Globus pallidus (tissue), 1 donor: Measurements from ENCODE around the gene ZNF385D.

Experiments used
- DNase-seq: peaks from one replicate; pipeline ENCODE4 v3.0.0-alpha.2; 2015; ENCODE audit warnings: low spot score

ZNF385D gene

GRCh38 chr3:21750080-21750696 is 822 bp downstream of the ZNF385D start:
- no peak for DNase-seq

- no peak for DNase-seq
Observed at GRCh38 chr3:21747966-21748555, 2.9 kb downstream of the ZNF385D start.

DNA sequence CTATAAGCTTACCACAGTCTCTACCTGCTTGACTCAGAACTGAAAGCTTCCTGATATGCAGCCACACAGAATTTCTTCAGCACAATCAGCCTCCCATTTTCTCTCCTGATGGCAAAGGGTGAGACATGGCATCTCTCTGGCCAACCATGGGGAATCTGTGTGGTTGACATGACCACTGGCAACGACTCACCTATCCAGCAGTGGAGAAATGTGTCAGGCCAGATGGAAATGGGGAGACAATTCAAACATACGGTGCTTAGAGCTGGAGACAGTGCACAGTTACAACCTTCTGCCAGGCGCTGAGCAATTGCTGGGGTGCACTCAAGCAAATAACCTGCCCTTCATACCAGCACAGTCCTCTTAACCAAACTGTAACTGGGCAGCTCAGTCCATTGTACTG is 3.6 kb downstream of the ZNF385D start:
- no peak for DNase-seq

- DNase-seq = no peak
Observed at GRCh38 chr3:21745966-21746365, 5.0 kb downstream of the ZNF385D start.

DNA sequence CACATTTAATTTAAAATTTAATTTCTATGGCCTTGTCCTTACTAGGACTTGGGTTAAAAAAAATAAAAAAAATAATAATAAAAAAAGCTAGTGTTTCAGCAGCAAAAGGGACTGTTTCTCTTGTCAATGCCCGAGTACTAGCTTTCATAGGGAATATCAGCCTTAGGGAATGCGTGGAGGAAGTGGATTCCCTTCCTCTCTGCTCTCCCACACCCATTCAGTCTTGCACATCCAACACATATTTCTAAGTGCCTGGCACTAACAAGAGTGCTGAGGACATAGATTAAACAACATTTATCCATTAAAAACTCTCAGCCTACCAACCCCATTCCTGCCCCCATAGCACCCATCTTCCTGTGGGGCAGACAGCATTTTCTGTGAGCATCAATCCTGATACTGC is 6.2 kb downstream of the ZNF385D start:
- DNase-seq = no peak

- DNase-seq = no peak
Observed at GRCh38 chr3:21738935-21739702, 11.9 kb downstream of the ZNF385D start.

DNA sequence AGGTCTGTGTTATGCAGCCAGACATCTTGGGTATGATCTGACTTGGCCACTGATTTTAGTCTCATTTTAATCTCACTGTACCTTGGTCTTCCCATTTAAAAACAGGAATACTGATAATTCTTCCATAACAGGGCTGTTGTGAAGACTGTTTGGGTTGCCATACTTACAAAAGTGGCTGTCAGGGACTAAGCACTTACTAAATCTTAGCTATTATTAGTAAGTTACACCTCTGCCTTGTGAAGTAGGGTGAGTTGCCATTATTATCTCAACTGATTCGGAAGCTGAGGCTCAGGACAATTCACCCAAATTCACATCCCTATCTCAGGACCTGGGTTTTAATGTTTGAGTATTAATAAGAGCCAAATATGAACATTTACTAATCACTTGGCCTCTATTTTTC is 12.7 kb downstream of the ZNF385D start:
- DNase-seq = no peak

DNA sequence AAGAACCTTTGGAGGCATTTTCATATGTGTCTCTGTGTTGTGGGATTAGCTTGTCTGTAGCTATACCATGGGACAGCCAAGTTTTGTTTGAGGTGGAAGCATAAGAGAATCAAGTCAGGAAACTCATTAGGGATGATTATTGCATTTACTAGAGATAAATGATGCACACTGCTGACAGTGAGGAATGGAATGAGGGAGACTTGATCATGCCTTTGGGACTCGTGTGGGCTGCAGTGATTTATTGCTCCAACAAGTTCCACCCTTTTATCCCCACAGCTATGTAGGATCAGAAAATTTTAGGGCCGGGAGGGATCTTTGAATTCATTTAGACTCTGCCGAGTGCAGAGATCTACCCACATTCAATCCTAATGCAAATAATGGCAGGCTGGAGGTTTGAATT is 16.3 kb downstream of the ZNF385D start:
- no peak for DNase-seq

DNA sequence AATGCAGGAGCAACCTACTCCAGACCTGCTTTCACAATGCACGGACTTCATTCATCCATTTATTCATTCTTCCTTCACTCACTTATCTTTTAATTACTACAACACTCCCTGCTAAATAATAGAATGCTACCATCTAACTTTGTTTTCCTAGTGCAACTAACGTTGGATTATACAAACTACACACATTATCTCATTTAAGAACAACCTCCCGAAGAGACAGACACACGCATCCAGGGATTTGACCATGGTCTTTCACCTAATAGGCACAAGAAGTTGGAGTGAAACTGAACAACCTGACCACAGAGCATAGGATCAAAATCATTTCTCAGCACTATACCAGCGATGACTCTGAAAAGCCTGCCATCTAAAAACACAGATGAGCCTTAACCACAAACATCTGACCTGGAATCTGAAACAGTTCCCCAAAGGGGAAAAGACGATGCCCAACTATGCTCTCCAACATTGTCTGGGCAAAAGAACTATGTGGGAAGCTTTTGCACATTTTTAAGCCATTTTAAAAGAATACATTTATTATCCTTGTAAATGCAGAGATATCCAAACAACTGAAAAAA is 21.0 kb downstream of the ZNF385D start:
- DNase-seq = no peak

GRCh38 chr3:21729331-21729730 is 21.7 kb downstream of the ZNF385D start:
- DNase-seq = no peak

- no peak for DNase-seq
Observed at GRCh38 chr3:21722768-21723167, 28.2 kb downstream of the ZNF385D start.

GRCh38 chr3:21722301-21722700 is 28.7 kb downstream of the ZNF385D start:
- no peak for DNase-seq

DNA sequence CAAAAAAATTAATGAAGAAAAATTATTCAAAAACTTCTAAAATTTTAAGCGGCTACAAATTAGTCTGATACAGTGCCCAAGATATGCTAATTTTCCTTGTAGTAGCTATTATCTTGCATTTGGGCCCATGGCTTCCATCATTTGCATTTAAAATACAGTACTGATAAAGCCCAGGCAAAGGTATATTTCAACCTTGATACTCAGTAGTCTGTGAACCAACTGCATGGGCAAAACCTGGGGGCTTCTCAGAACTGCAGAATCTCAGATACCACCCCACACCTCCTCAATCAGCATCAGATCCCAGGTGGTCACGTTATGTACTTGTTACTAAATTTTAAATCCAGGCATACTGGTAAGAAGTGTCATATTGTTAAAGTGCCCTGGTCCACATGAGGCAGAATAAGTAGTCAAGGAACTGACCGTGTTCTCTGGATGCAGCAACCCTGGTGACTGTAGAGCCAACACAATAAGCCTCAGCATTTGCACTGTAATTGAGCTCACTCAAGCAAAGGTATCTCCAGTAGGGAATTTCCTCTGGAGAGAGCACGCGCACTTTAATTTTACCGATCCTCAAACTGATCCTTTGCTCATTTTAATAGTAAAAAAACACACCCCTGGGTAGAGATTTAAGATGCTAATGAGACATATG is 31.9 kb downstream of the ZNF385D start:
- DNase-seq = no peak

DNA sequence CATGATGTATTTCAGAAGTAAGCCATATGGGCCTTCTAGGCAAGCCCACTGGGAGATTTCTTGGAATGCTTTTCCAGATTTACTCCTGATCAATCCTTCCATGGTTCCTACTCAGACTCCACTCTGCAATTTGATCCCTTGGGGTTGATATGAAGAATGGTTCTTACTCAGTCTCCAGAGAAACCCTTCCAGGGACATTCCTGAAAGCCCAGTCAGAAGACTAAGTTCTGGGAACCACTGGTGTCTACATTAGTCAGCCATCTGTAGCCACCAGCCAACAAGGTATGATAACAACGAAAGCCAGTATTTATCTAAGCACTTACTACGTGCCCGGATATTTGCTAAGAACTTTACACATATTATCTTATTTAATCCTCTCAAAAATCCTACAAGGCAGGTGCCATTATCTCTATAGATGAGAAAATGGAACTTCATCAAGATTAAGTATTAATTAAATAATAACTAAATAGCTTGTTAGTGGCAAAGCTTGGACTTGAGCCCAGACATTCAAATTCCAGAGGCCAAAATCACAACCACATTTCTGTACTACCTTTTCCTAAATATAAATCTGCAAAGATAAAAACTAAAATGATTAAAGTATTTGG is 32.7 kb downstream of the ZNF385D start:
- no peak for DNase-seq

GRCh38 chr3:21715662-21716061 is 35.3 kb downstream of the ZNF385D start:
- DNase-seq = no peak

DNA sequence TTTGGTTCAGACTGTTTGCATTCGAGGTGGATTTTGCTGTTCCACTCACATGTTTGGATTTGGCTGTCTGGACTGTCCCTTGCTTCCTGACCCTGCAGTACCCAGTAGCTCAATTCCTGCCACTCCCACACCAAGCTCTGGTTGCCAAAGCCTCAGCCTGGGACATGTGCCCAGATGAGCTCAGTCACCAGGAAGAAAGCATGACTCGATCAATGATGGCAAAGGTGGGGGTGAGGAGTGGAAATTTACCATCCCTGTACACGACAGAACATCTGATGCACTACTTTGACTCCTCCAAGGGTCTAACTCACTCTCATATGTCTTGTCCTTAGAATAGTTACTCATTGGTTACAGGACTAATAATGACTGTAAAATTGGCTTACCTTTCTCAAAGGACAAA is 45.2 kb downstream of the ZNF385D start:
- no peak for DNase-seq

DNA sequence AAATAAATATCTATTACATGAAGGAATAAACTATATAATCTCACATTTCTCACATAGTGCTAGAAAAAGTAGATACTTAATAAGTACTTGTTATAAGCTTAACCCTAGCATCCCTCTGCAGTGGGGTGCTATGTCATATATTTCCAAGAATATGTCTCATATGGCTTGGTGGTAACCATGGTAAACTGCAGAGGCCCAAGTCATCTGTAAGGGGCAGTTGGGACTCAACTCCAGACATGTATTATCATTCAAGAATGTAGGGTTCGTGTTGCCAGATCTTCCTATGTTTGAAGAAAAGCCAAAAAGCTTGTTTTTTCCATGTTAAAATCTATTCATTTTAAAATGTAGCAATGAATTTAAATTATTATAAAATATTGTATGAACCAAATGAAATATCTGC is 46.2 kb downstream of the ZNF385D start:
- DNase-seq = no peak

- DNase-seq = no peak
Observed at GRCh38 chr3:21703291-21703690, 47.7 kb downstream of the ZNF385D start.

- no peak for DNase-seq
Observed at GRCh38 chr3:21697707-21698106, 53.3 kb downstream of the ZNF385D start.

DNA sequence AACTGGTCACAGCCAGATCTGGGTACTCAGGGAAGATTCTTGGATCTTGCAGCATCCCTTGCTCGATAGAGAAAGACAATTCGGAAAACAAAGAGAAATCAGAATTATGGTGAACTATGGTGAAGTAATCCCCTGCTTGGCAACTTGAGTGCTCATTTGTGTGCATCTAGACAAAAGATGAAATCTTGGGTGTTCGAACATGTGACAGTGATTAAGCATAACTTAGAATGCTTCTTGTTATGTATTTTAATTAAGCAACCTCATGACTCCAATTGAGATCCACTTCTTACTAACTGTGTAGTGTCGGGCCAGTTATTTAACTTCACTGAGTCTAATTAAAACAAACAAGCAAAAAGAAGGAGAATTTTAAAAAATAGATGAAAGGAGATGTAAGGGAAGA is 56.5 kb downstream of the ZNF385D start:
- DNase-seq = no peak

- no peak for DNase-seq
Observed at GRCh38 chr3:21691036-21691435, 60.0 kb downstream of the ZNF385D start.

- DNase-seq = no peak
Observed at GRCh38 chr3:21682206-21682605, 68.8 kb downstream of the ZNF385D start.
